Daoy (cell line): Measurements from ENCODE around the gene PRAMEF9. TPM values are rescaled to one million over a fixed set of nuclear protein-coding genes. Genes with fewer than 3 reads are reported as not detected.
A peak's percentile ranks its signal among the peaks of the same experiment; 100 is the strongest.
"Not testable (repeated sequence)": the region's sequence is repeated elsewhere in the genome, so short reads cannot be mapped to it uniquely, and the experiment has no call there.

Source experiments
- DNase-seq: peaks from one replicate; pipeline ENCODE4 v3.0.0-alpha.2; 2015; ENCODE audit warnings: low read depth
- total RNA-seq: library from RNA; depleted of rRNA; stranded (reverse); fragments of >200 nt; shearing (Covaris generic); gene quantifications from 2 replicates; pipeline ENCODE4 v1.2.3, GENCODE V29; 2014; rRNA removed

Gene PRAMEF9
- total RNA-seq, result not detected in 2 replicates

DNA sequence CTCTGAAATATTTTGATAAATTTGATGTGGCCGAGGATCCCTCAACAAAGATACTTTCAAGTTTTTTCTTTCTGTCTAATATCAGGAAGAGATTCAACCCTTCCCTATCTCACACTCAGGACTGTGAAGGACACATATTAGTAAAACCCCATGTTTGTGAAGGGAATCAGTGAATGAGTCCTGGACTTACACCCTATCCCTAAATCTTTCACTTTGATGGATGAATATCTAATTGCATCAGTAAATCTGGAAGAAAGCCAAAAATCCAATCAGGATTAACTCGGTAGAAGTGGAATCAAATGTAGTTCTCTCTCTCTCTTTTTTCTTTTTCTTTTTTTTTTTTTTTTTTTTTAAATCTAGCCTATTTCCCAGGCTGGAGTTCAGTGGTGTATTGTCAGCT lies at the start of gene PRAMEF9:
Gene PRAMEF9 (plus strand): TSS at position 301 of the 400 bp plus-strand sequence. CDS start 3,433 bp downstream, outside the sequence.
- DNase-seq, result not testable (repeated sequence)

DNA sequence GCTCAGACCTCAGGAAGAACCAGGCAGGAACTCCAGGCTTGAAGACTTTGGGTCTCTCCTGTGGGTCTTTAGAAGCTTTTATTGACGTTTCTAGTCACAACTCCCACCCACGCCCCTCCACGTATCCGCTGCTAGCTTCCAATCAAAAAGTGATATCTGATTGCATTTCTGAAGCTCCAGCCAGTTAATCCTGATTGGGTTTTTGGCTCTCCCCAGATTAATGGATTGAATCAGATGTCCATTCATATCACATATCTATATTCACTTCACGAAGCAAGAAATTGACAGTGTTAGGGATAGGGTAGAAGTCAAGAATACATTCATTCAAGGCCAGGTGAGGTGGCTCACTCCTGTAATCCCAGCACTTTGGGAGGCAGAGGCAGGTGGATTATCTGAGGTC lies 15.7 kb upstream of the PRAMEF9 start, which contains the start of gene PRAMEF26:
Gene PRAMEF26 (minus strand): TSS at position 101 of the 400 bp plus-strand sequence. CDS start 2,914 bp downstream, outside the sequence.
- DNase-seq, result not testable (repeated sequence)

DNA sequence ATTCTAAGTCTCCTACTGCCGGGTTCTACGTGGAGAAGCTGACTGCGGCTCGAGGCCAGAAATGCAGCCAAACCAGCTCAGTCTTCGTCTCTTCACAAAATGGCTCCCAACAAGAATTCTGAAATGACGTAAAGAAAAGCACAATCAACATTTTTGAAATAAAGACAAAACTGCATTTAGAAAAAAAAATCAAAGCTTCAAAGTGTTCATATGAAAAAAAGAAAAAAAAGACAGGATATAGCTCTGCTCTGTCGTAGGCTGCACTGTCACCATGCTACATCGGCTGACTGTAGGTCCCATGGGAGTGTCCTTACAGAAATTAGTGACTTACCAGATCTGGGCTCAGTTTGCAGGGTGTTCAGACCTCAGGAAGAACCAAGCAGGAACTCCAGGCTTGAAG lies 6.1 kb upstream of the PRAMEF9 start, which contains the start of gene HNRNPCL4:
Gene HNRNPCL4 (minus strand): TSS at position 101 of the 400 bp plus-strand sequence. CDS start 164 bp downstream, outside the sequence.
- not testable (repeated sequence) for DNase-seq

DNA sequence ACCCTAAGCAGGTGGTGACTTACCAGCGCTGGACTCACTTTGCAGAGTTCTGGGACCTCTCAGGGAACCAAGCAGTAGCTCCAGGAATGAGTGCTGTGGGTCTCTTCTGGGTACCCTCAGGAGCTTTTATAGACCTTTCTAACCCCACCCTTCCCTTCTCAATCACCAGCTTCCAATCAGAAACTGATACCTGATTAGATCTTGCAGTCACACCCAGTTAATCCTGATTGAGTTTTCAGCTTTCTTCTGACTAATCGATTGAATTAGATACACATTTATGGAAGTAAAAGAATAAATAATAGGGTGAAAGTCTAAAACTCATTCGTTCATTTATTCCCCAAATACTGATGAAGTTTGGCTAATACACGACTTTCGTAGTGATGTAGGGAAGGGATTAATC lies 29.7 kb downstream of the PRAMEF9 start, which contains the start of gene PRAMEF13:
Gene PRAMEF13 (minus strand): TSS at position 101 of the 400 bp plus-strand sequence. CDS start 1,820 bp downstream, outside the sequence.
- not testable (repeated sequence) for DNase-seq

DNA sequence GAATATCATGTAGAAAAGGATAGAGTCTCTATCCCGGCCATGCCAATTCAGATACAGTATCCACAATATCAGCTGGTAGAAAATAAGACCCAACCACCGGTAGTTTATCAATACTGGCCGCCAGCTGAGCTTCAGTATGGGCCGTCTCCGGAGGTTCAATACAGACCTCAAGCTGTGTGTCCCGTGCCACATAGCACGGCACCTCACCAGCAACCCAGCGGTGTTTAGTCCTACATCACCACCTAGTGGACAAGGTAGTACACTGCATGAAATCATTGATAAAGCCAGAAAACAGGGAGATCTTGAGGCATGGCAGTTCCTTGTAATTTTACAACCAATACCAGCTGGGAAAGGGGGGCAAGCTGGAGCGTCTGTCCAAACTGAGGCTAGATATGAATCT lies 37.1 kb downstream of the PRAMEF9 start:
- DNase-seq, result not testable (repeated sequence)

DNA sequence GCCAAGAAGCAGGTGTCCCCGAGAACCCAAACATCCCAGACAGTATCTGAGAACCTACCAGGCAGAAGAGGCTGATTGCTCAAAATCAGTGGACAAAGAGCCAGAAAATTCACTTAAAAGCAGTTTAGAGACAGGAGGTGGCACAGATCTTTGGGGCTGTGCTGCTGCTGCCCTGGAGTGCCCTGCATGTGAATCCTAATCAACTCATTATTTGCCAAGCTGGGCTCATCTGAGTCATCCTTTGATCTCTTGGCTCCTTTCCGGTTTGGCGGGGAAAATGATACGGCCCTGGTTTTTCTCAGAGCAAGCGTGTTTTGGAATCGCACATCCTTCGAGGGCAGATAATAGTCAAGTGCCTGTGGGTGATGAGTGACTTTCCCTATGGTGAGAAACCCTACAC lies 45.0 kb downstream of the PRAMEF9 start:
- DNase-seq, result not testable (repeated sequence)

DNA sequence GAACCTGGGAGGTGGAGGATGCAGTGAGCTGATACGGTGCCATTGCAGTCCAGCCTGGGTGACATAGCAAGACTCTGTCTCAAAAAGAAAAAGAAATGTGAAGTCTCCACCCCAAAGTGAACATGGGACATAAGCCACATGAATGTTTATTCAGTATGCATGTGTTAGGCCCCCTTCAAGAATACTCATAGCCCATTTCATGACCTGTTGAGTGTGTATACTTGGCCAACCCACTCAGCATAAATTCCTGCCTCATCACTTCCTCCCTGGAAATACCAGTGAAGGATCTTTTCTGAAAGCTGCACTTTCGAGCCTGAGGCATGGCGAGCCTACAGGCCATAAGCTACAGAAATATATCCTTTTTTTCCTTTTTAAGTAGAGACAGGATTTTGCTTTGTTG lies 47.6 kb downstream of the PRAMEF9 start:
- DNase-seq, result not testable (repeated sequence)

DNA sequence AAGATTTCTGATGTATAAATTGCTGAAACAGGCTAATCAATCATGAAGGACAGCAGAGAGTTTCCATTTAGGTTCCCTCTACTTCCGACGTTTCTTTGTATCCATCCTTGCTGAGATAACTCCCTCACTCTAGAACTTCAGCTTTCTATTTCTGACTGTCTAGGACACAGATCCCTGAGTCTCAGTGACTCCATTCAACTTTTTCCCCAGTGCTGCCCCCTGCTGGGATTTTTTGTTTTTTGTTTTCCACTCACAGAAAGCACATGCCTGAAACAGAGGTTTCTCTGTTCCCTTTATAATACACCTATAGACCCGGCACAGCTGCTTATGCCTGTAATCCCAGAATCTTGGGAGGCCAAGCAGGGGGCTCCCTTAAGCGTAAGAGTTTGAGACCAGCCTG lies 51.1 kb downstream of the PRAMEF9 start:
- not testable (repeated sequence) for DNase-seq

DNA sequence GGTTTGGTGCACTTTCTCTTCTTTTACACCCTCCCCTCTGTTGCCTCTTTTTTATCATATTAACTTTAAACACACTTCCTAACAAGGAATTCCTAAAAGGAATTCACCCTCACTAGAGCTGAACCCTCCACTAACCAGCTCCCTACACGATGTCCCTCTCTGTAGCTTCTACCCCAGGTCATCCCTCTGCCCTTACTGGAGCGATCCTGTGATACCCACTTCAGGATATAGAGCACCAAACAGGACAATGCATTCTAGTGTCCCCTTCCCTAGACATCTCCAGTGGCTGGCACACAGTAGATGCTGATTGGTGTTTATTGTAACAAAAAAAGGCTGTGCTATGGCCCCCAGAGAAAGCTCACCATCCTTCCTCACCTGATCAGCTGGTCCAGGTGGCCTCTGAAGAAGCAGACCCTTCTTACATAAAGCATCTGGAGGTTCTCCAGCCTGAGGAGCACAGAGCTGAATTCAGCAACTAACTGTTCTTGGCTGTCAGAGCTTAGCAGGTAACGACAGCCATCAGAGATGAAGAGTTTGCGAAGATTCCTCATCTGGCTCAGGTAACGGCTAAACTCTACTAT lies 52.9 kb downstream of the PRAMEF9 start:
- DNase-seq, result no peak

DNA sequence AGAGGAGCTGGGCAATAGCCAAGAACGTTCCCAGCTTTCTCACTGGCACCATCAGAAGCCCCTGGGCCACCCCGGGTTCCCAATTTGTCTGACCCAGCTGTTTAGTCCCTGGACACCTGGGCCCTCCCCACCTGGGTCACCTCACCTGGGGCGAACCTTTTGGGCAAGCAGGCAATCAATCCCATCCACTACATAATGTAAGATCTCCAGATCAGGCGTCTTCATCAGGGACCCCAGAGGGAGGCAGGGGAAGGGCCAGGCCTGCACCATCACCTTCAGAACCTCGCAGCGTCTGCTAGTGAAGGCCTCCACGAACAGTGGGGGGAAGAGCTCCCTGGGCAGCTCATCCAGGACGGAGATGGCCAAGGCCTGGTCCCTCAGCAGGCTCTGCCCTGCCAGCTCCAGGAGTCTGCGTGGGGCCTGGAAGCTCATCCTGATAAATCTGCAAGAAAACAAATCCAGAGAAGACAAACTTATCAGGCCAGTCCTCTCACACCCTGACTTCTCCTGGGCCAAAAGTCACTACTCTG lies 54.1 kb downstream of the PRAMEF9 start, which contains the start of gene PRAMEF18:
Gene PRAMEF18 (minus strand): TSS at position 480 of the 530 bp plus-strand sequence. CDS start 48 bp downstream, at position 432.
- DNase-seq, result not testable (repeated sequence)

DNA sequence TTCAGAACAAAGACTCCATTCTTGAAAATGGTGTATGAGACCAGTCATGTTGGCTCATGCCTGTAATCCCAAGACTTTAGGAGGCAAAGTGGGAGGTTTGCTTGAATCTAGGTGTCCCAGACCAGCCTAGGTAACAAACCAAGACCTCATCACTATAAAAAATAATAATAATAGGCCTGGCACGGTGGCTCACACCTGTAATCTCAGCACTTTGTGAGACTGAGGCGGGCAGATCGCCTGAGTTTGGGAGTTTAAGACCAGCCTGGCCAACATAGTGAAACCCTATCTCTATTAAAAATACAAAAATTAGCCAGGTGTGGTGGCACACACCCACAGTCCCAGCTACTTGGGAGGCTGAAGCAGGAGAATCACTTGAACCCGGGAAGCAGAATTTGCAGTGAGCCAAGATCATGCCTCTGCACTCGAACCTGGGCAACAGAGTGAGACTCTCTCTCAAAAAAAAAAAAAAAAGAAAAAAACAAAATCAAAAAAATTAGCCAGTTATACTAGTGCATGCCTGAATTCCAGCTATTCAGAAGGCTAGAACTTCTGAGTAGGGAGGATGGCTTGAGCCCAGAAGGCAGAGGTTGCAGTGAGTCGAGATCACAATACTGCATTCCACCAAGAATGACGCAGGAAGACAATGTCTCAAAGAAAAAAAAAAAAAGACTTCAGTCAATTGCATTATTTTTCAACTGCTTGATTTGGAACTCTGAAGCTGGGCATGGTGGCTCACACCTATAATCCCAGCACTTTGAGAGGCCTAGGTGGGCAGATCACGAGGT lies 55.8 kb downstream of the PRAMEF9 start:
- DNase-seq, result not testable (repeated sequence)

DNA sequence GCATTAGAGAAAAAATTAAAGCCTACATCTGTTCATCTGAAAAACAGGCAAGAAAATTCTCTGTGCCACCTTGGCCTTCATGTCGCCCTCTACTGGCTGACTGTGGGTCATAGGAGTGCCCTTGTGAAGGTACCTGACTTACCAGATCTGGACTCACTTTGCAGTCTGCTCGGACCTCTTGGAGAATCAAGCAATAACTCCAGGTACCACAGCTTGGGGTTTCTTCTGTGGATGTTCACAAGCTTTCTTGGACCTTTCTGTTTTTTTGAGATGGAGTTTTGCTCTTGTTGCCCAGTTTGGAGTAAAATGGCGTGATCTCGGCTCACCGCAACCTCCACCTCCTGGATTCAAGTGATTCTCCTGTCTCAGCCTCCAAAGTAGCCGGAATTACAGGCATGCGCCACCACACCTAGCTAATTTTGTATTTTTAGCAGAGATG lies 56.7 kb downstream of the PRAMEF9 start:
- DNase-seq, result peak; percentile 11

Other genes with a start within 250 kb of the PRAMEF9 start
- not detected in 2 replicates for gene PRAMEF6, start 224.3 kb upstream of the PRAMEF9 start, total RNA-seq
- not detected in 2 replicates for gene PRAMEF27, start 115.3 kb upstream of the PRAMEF9 start, total RNA-seq
- gene HNRNPCL3, start 111.1 kb upstream of the PRAMEF9 start, total RNA-seq, result not detected in 2 replicates
- gene PRAMEF25, start 101.1 kb upstream of the PRAMEF9 start, total RNA-seq, result not detected in 2 replicates
- not detected in 2 replicates for gene HNRNPCL2, start 55.0 kb upstream of the PRAMEF9 start, total RNA-seq
- not detected in 2 replicates for gene PRAMEF26, start 15.8 kb upstream of the PRAMEF9 start, total RNA-seq
- gene HNRNPCL4, start 6.2 kb upstream of the PRAMEF9 start, total RNA-seq, result not detected in 2 replicates
- not detected in 2 replicates for gene PRAMEF13, start 29.6 kb downstream of the PRAMEF9 start, total RNA-seq
- gene PRAMEF18, start 54.3 kb downstream of the PRAMEF9 start, total RNA-seq, result not detected in 2 replicates
- not detected in 2 replicates for gene PRAMEF5, start 82.3 kb downstream of the PRAMEF9 start, total RNA-seq
- not detected in 2 replicates for gene PRAMEF8, start 113.3 kb downstream of the PRAMEF9 start, total RNA-seq
- not detected in 2 replicates for gene PRAMEF33, start 131.7 kb downstream of the PRAMEF9 start, total RNA-seq
- not detected in 2 replicates for gene PRAMEF15, start 143.7 kb downstream of the PRAMEF9 start, total RNA-seq
- gene PRAMEF14, start 175.3 kb downstream of the PRAMEF9 start, total RNA-seq, result not detected in 2 replicates
- not detected in 2 replicates for gene PRAMEF19, start 200.1 kb downstream of the PRAMEF9 start, total RNA-seq
- not detected in 2 replicates for gene PRAMEF17, start 217.8 kb downstream of the PRAMEF9 start, total RNA-seq
- gene PRAMEF20, start 238.6 kb downstream of the PRAMEF9 start, total RNA-seq, result not detected in 2 replicates